ENCODE measurements around the gene ZBTB33.

- TF ChIP-seq REST (IDR thresholded peaks at IDR 0.05): no peak
- TF ChIP-seq SP1 (IDR thresholded peaks at IDR 0.05): no peak
- no peak for TF ChIP-seq JUND (IDR thresholded peaks at IDR 0.05)
- TF ChIP-seq CTCF (IDR thresholded peaks at IDR 0.05; ENCODE audit: low read depth, low read length, missing input control): no peak
These were observed 37.0 kb downstream of the ZBTB33 start for GRCh38 chrX:120287513-120288112.
